K562 (cell line): ENCODE data around the gene TCFL5. TPM values are rescaled to one million over a fixed set of nuclear protein-coding genes. Genes with fewer than 3 reads are reported as not detected.
A peak's percentile ranks its signal among the peaks of the same experiment; 100 is the strongest.

Source experiments
- ASH1L ChIP-seq: fragments of 450-650 bp; IDR thresholded peaks from 2 replicates; pipeline ENCODE4 v1.6.1; 2018; ENCODE audit warnings: borderline replicate concordance, mild to moderate bottlenecking, low read depth; ENCODE audit not compliant: partially characterized antibody
- CBX1 ChIP-seq: sonication (generic); IDR thresholded peaks from 2 replicates; pipeline ENCODE4 v1.6.1; 2016; ENCODE audit warnings: antibody characterized with exemption, low read depth, mild to moderate bottlenecking
- EGR1 ChIP-seq: fragments of 450-650 bp; conservative IDR thresholded peaks from 2 replicates; pipeline ENCODE4 v1.6.1; 2017; ENCODE audit warnings: mild to moderate bottlenecking
- MED1 ChIP-seq: sonication (generic); formaldehyde crosslinking; IDR thresholded peaks from 2 replicates; pipeline ENCODE4 v1.8.1; 2023; ENCODE audit warnings: missing genetic modification reagents, borderline replicate concordance
- NFRKB ChIP-seq: fragments of 450-650 bp; IDR thresholded peaks from 2 replicates; pipeline ENCODE4 v1.6.1; 2016; ENCODE audit warnings: low read depth
- ZKSCAN8 ChIP-seq: fragments of 200-800 bp; sonication (Bioruptor generic); IDR thresholded peaks from 2 replicates; pipeline ENCODE4 v1.6.1; 2016; ENCODE audit warnings: missing genetic modification characterization, missing compliant biosample characterization
- ZNF143 ChIP-seq: sonication (generic); formaldehyde crosslinking; IDR thresholded peaks from 2 replicates; pipeline ENCODE4 v1.9.0; 2022; ENCODE audit warnings: mild to moderate bottlenecking, missing genetic modification reagents
- ZNF551 ChIP-seq: fragments of 250-450 bp; sonication (Bioruptor Pico); IDR thresholded peaks from 2 replicates; pipeline ENCODE4 v1.5.0; 2021; ENCODE audit warnings: mild to moderate bottlenecking, moderate library complexity
- polyA plus RNA-seq, 8 experiments: library from polyadenylated mRNA; depleted of rRNA in 4 of 8; stranded (reverse) in 5 of 8; unstranded in 3 of 8; fragments of >200 nt; fragmentation: Nextera tagmentation in 2 of 8; fragmentation: Illumina TruSeq in 1 of 8; extraction: Ambion mirVana in 2 of 8; extraction: Trizol in 1 of 8; gene quantifications; 2 replicates each; pipeline versions ENCODE4 v1.2.1 to v1.2.3, GENCODE V29; 2011 to 2014; ENCODE audit warnings: inconsistent platforms in 1 of 8, missing spikeins in 1 of 8
- total RNA-seq, 7 experiments: library from RNA; depleted of rRNA in 6 of 7; stranded (reverse); fragments of >200 nt in 6 of 7; fragmentation: Illumina TruSeq in 2 of 7; extraction: Trizol in 2 of 7; gene quantifications; 2 replicates each; pipeline versions ENCODE4 v1.2.1 to v1.2.3, GENCODE V29; 2011 to 2021; ENCODE audit warnings: low replicate concordance in 1 of 7
- TF ChIP-seq, protein P1 (sequence below): sonication (generic); formaldehyde crosslinking; IDR thresholded peaks from 2 replicates; pipeline ENCODE4 v1.8.1; 2023; ENCODE audit warnings: mild to moderate bottlenecking, missing genetic modification reagents
- TF ChIP-seq, protein P2 (sequence below), 2 experiments: fragments of 450-650 bp in 1 of 2; IDR thresholded peaks; 2 replicates each; pipeline ENCODE4 v1.6.1; 2011 to 2017; ENCODE audit warnings: low read depth in 2 of 2, antibody characterized with exemption in 1 of 2, borderline replicate concordance in 1 of 2, low read length in 1 of 2, mild to moderate bottlenecking in 1 of 2, mixed read lengths in 1 of 2; ENCODE audit not compliant: control insufficient read depth in 1 of 2
- TF ChIP-seq, protein P3 (sequence below): fragments of 450-650 bp; formaldehyde crosslinking; IDR thresholded peaks from 2 replicates; pipeline ENCODE4 v1.4.0; 2020; ENCODE audit warnings: mild to moderate bottlenecking, moderate library complexity
- TF ChIP-seq, protein P4 (sequence below): fragments of 250-450 bp; sonication (Bioruptor Pico); IDR thresholded peaks from 2 replicates; pipeline ENCODE4 v1.4.0; 2020; ENCODE audit warnings: mild to moderate bottlenecking, moderate library complexity, borderline replicate concordance
- TF ChIP-seq, protein P5 (sequence below), 2 experiments: fragments of 150-350 bp in 1 of 2; IDR thresholded peaks; 2 replicates each; pipeline ENCODE4 v1.6.1; 2012 to 2016; ENCODE audit warnings: low read depth in 2 of 2, low read length in 2 of 2, mild to moderate bottlenecking in 1 of 2, moderate library complexity in 1 of 2

The TCFL5 gene
- total and polyA plus RNA-seq, 9 of the 15 experiments (the other 6 are each of a cell fraction or from before 2014, with no cell fraction given) = 1.00 to 12.6 (median 9.1) TPM

DNA sequence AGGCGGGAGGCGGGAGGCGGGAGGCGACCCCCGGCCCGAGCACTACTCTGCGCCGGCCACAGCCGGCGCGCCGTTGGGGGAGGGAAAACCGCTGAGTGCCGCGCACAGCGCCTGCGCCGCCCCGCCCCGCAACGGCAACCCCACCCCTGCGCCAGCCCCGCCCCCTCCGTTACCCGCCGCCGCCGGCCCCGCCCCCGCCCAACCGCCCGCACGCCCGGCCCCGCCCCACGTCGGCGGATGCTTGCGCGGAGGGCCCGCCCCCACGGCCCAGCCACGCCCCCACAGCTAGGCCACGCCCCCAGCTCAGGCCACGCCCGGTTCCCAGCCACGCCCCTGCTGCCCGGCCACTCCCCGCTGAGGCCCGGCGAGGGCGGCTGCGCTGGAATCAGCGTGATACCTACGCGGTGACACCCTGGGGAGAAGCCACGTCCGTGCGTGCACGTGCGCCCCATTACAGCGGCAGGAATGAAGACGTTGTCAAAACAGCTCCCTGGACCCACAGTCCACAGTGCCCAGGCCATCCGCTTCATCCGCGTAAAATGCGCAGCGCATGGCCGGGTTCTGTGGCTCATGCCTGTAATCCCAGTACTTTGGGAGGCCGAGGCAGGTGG lies at the start of gene TCFL5 (continued):
- TF ChIP-seq, protein P1, sequence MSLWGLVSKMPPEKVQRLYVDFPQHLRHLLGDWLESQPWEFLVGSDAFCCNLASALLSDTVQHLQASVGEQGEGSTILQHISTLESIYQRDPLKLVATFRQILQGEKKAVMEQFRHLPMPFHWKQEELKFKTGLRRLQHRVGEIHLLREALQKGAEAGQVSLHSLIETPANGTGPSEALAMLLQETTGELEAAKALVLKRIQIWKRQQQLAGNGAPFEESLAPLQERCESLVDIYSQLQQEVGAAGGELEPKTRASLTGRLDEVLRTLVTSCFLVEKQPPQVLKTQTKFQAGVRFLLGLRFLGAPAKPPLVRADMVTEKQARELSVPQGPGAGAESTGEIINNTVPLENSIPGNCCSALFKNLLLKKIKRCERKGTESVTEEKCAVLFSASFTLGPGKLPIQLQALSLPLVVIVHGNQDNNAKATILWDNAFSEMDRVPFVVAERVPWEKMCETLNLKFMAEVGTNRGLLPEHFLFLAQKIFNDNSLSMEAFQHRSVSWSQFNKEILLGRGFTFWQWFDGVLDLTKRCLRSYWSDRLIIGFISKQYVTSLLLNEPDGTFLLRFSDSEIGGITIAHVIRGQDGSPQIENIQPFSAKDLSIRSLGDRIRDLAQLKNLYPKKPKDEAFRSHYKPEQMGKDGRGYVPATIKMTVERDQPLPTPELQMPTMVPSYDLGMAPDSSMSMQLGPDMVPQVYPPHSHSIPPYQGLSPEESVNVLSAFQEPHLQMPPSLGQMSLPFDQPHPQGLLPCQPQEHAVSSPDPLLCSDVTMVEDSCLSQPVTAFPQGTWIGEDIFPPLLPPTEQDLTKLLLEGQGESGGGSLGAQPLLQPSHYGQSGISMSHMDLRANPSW (CRISPR knock-in tag) = no peak
- TF ChIP-seq, protein P2, sequence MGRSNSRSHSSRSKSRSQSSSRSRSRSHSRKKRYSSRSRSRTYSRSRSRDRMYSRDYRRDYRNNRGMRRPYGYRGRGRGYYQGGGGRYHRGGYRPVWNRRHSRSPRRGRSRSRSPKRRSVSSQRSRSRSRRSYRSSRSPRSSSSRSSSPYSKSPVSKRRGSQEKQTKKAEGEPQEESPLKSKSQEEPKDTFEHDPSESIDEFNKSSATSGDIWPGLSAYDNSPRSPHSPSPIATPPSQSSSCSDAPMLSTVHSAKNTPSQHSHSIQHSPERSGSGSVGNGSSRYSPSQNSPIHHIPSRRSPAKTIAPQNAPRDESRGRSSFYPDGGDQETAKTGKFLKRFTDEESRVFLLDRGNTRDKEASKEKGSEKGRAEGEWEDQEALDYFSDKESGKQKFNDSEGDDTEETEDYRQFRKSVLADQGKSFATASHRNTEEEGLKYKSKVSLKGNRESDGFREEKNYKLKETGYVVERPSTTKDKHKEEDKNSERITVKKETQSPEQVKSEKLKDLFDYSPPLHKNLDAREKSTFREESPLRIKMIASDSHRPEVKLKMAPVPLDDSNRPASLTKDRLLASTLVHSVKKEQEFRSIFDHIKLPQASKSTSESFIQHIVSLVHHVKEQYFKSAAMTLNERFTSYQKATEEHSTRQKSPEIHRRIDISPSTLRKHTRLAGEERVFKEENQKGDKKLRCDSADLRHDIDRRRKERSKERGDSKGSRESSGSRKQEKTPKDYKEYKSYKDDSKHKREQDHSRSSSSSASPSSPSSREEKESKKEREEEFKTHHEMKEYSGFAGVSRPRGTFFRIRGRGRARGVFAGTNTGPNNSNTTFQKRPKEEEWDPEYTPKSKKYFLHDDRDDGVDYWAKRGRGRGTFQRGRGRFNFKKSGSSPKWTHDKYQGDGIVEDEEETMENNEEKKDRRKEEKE (IDR thresholded peaks at IDR 0.05; ENCODE audit: borderline replicate concordance in 1 of 2, control insufficient read depth in 1 of 2, low read depth in 2 of 2, low read length in 1 of 2) = no peak
- TF ChIP-seq EGR1 = peak; percentile 71
- TF ChIP-seq, protein P3, sequence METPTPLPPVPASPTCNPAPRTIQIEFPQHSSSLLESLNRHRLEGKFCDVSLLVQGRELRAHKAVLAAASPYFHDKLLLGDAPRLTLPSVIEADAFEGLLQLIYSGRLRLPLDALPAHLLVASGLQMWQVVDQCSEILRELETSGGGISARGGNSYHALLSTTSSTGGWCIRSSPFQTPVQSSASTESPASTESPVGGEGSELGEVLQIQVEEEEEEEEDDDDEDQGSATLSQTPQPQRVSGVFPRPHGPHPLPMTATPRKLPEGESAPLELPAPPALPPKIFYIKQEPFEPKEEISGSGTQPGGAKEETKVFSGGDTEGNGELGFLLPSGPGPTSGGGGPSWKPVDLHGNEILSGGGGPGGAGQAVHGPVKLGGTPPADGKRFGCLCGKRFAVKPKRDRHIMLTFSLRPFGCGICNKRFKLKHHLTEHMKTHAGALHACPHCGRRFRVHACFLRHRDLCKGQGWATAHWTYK (CRISPR knock-in tag) = peak; percentile 74
- TF ChIP-seq ZKSCAN8 (CRISPR knock-in tag) = no peak
- TF ChIP-seq ZNF143 = no peak
- no peak for TF ChIP-seq ASH1L
- TF ChIP-seq, protein P4, sequence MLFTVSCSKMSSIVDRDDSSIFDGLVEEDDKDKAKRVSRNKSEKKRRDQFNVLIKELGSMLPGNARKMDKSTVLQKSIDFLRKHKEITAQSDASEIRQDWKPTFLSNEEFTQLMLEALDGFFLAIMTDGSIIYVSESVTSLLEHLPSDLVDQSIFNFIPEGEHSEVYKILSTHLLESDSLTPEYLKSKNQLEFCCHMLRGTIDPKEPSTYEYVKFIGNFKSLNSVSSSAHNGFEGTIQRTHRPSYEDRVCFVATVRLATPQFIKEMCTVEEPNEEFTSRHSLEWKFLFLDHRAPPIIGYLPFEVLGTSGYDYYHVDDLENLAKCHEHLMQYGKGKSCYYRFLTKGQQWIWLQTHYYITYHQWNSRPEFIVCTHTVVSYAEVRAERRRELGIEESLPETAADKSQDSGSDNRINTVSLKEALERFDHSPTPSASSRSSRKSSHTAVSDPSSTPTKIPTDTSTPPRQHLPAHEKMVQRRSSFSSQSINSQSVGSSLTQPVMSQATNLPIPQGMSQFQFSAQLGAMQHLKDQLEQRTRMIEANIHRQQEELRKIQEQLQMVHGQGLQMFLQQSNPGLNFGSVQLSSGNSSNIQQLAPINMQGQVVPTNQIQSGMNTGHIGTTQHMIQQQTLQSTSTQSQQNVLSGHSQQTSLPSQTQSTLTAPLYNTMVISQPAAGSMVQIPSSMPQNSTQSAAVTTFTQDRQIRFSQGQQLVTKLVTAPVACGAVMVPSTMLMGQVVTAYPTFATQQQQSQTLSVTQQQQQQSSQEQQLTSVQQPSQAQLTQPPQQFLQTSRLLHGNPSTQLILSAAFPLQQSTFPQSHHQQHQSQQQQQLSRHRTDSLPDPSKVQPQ = no peak
- TF ChIP-seq, protein P5, sequence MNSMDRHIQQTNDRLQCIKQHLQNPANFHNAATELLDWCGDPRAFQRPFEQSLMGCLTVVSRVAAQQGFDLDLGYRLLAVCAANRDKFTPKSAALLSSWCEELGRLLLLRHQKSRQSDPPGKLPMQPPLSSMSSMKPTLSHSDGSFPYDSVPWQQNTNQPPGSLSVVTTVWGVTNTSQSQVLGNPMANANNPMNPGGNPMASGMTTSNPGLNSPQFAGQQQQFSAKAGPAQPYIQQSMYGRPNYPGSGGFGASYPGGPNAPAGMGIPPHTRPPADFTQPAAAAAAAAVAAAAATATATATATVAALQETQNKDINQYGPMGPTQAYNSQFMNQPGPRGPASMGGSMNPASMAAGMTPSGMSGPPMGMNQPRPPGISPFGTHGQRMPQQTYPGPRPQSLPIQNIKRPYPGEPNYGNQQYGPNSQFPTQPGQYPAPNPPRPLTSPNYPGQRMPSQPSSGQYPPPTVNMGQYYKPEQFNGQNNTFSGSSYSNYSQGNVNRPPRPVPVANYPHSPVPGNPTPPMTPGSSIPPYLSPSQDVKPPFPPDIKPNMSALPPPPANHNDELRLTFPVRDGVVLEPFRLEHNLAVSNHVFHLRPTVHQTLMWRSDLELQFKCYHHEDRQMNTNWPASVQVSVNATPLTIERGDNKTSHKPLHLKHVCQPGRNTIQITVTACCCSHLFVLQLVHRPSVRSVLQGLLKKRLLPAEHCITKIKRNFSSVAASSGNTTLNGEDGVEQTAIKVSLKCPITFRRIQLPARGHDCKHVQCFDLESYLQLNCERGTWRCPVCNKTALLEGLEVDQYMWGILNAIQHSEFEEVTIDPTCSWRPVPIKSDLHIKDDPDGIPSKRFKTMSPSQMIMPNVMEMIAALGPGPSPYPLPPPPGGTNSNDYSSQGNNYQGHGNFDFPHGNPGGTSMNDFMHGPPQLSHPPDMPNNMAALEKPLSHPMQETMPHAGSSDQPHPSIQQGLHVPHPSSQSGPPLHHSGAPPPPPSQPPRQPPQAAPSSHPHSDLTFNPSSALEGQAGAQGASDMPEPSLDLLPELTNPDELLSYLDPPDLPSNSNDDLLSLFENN (IDR thresholded peaks at IDR 0.05; ENCODE audit: low read depth in 2 of 2, low read length in 2 of 2) = no peak
- TF ChIP-seq MED1 = no peak
- TF ChIP-seq NFRKB = peak; percentile 64; the same call in 1 of the 2 replicates
- peak; percentile 47; the same call in 1 of the 2 replicates for TF ChIP-seq CBX1
- TF ChIP-seq ZNF551 (CRISPR knock-in tag) = no peak
